SU-DHL-6 (cell line): Measurements from ENCODE around the gene SLC48A1.

Source experiments
- EZH2phosphoT487 ChIP-seq: fragments of 200-600 bp; sonication (generic), shearing (Covaris generic); conservative IDR thresholded peaks from 2 replicates; pipeline ENCODE4 v1.6.1; 2018; ENCODE audit warnings: mild to moderate bottlenecking, antibody characterized with exemption, low read length, moderate library complexity, mixed read lengths
- TF ChIP-seq, protein P1 (sequence below): fragments of 200-600 bp; sonication (generic); IDR thresholded peaks from one replicate; pipeline ENCODE4 v1.5.1; 2017; ENCODE audit warnings: antibody characterized with exemption, mild to moderate bottlenecking, low read length, moderate library complexity; ENCODE audit not compliant: insufficient read depth, poor library complexity, severe bottlenecking

DNA sequence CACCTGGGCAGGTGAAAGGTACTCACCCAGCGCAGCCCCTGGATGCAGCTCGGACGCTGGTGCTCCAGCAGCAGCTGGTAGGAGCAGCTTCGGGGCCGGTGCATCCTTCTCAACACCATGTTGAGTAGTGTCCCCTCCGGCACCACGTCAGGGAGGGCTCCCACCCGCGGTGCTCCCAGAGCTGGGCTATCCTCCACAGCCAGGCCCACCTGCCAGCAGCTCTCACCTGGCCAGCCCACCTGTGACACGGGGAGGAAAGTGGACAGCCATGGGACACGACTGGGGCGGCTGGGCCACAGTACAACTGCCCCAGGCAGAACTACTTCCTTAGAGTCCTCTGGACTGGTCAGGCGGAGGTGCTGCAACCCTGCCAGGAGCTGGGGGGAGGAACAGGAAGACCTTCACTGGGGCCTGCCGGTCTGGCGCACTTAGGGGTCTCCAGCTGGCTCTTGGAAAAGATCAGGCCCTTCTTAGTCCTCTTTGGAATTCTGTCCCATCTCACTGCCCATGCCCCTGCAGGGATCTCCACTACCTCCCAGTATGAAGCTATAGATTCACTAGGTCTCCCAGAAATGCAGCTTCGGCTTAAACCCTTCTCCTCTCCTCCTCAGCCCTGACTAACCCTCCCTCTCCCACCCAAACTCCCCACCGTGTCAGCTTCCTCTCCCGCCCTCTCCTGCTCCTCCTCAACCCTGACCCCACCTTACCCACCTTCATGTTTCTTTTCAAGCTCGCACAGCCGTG is 15.0 kb upstream of the SLC48A1 start:
- TF ChIP-seq, protein P1, sequence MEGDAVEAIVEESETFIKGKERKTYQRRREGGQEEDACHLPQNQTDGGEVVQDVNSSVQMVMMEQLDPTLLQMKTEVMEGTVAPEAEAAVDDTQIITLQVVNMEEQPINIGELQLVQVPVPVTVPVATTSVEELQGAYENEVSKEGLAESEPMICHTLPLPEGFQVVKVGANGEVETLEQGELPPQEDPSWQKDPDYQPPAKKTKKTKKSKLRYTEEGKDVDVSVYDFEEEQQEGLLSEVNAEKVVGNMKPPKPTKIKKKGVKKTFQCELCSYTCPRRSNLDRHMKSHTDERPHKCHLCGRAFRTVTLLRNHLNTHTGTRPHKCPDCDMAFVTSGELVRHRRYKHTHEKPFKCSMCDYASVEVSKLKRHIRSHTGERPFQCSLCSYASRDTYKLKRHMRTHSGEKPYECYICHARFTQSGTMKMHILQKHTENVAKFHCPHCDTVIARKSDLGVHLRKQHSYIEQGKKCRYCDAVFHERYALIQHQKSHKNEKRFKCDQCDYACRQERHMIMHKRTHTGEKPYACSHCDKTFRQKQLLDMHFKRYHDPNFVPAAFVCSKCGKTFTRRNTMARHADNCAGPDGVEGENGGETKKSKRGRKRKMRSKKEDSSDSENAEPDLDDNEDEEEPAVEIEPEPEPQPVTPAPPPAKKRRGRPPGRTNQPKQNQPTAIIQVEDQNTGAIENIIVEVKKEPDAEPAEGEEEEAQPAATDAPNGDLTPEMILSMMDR: no peak
- TF ChIP-seq EZH2phosphoT487: no peak
